Nephron (organoid): ENCODE results near the gene TBX15.

ENCODE experiments used
- H3K27ac Mint-ChIP-seq, 3 experiments: 2 replicates each; pipeline ENCODE4 v1.8.0; 2020; ENCODE audit warnings: mixed read lengths in 3 of 3, mild to moderate bottlenecking in 2 of 3, moderate library complexity in 1 of 3
- H3K27me3 Mint-ChIP-seq: 2 replicates; pipeline ENCODE4 v1.8.0; 2021; ENCODE audit warnings: low read depth, mild to moderate bottlenecking, moderate library complexity, mixed read lengths
- H3K36me3 Mint-ChIP-seq: 2 replicates; pipeline ENCODE4 v1.8.0; 2020; ENCODE audit warnings: low read depth, mixed read lengths
- H3K4me1 Mint-ChIP-seq: 2 replicates; pipeline ENCODE4 v1.8.0; 2020; ENCODE audit warnings: mixed read lengths
- H3K4me3 Mint-ChIP-seq, 3 experiments: 2 replicates each; pipeline ENCODE4 v1.8.0; 2020; ENCODE audit warnings: mild to moderate bottlenecking in 3 of 3, mixed read lengths in 3 of 3, moderate library complexity in 2 of 3
- H3K9me3 Mint-ChIP-seq: 2 replicates; pipeline ENCODE4 v1.8.0; 2020; ENCODE audit warnings: mixed read lengths
- CTCF ChIP-seq, 3 experiments: fragments of 200-600 bp; sonication (generic); IDR thresholded peaks; one replicate each; pipeline ENCODE4 v1.5.0; 2021; ENCODE audit warnings: antibody characterized with exemption in 3 of 3; ENCODE audit not compliant: unreplicated experiment in 3 of 3

The TBX15 gene

GRCh38 chr1:118900643-118901440 is 87.3 kb downstream of the TBX15 start:
- H3K4me3 Mint-ChIP-seq, result no peak overlapping the region
- TF ChIP-seq CTCF (IDR thresholded peaks at IDR 0.05; ENCODE audit: unreplicated experiment in 3 of 3), result no peak
- H3K27me3 Mint-ChIP-seq, result no peaks in the 10 kb centered on the region
- peaks cover 52% of the 10 kb centered on the region for H3K36me3 Mint-ChIP-seq
- no peaks in the 10 kb centered on the region for H3K9me3 Mint-ChIP-seq
- H3K27ac Mint-ChIP-seq, result no peak overlapping the region
- H3K4me1 Mint-ChIP-seq, result no peaks in the 10 kb centered on the region

GRCh38 chr1:118899340-118899739 is 88.8 kb downstream of the TBX15 start:
- Mint-ChIP-seq H3K27ac (no peak overlapping the region), H3K9me3 (no peaks in the 10 kb centered on the region), H3K36me3 (peaks cover 57% of the 10 kb centered on the region), H3K4me3 (no peak overlapping the region), H3K4me1 (no peaks in the 10 kb centered on the region), H3K27me3 (no peaks in the 10 kb centered on the region)
- TF ChIP-seq CTCF (IDR thresholded peaks at IDR 0.05; ENCODE audit: unreplicated experiment in 3 of 3), result no peak

GRCh38 chr1:118898712-118899111 is 89.4 kb downstream of the TBX15 start:
- H3K36me3 Mint-ChIP-seq, result peaks cover 57% of the 10 kb centered on the region
- H3K4me3 Mint-ChIP-seq, result no peak overlapping the region
- H3K27me3 Mint-ChIP-seq, result no peaks in the 10 kb centered on the region
- H3K9me3 Mint-ChIP-seq, result no peaks in the 10 kb centered on the region
- H3K4me1 Mint-ChIP-seq, result no peaks in the 10 kb centered on the region
- no peak overlapping the region for H3K27ac Mint-ChIP-seq
- TF ChIP-seq CTCF (IDR thresholded peaks at IDR 0.05; ENCODE audit: unreplicated experiment in 3 of 3), result no peak

GRCh38 chr1:118896416-118896815 is 91.7 kb downstream of the TBX15 start:
- peaks cover 43% of the 10 kb centered on the region for H3K36me3 Mint-ChIP-seq
- H3K4me3 Mint-ChIP-seq, result no peak overlapping the region
- H3K27ac Mint-ChIP-seq, result no peak overlapping the region
- H3K9me3 Mint-ChIP-seq, result no peaks in the 10 kb centered on the region
- no peaks in the 10 kb centered on the region for H3K4me1 Mint-ChIP-seq
- no peaks in the 10 kb centered on the region for H3K27me3 Mint-ChIP-seq
- TF ChIP-seq CTCF (IDR thresholded peaks at IDR 0.05; ENCODE audit: unreplicated experiment in 3 of 3), result no peak

- no peak overlapping the region for H3K4me3 Mint-ChIP-seq
- no peaks in the 10 kb centered on the region for H3K9me3 Mint-ChIP-seq
- no peaks in the 10 kb centered on the region for H3K4me1 Mint-ChIP-seq
- H3K27me3 Mint-ChIP-seq, result no peaks in the 10 kb centered on the region
- H3K27ac Mint-ChIP-seq, result no peak overlapping the region
- peaks cover 35% of the 10 kb centered on the region for H3K36me3 Mint-ChIP-seq
- no peak for TF ChIP-seq CTCF (IDR thresholded peaks at IDR 0.05; ENCODE audit: unreplicated experiment in 3 of 3)
Measured at GRCh38 chr1:118894836-118895235, 93.3 kb downstream of the TBX15 start.

- Mint-ChIP-seq H3K36me3 (peaks cover 34% of the 10 kb centered on the region), H3K4me3 (no peak overlapping the region), H3K27me3 (peaks cover 1% of the 10 kb centered on the region), H3K4me1 (peaks cover 4% of the 10 kb centered on the region), H3K27ac (no peak overlapping the region), H3K9me3 (no peaks in the 10 kb centered on the region)
- TF ChIP-seq CTCF (IDR thresholded peaks at IDR 0.05; ENCODE audit: unreplicated experiment in 3 of 3), result no peak
Measured at GRCh38 chr1:118890851-118891384, 97.2 kb downstream of the TBX15 start.
